Measurements from ENCODE around the gene MAN1A1.
A peak's percentile ranks its signal among the peaks of the same experiment; 100 is the strongest.
"Not testable (repeated sequence)": the region's sequence is repeated elsewhere in the genome, so short reads cannot be mapped to it uniquely, and the experiment has no call there.

Gene MAN1A1

GRCh38 chr6:119303164-119303887 lies 46.2 kb downstream of the MAN1A1 start:
- no peak for DNase-seq (ENCODE audit: low spot score)

GRCh38 chr6:119301429-119301828 lies 48.1 kb downstream of the MAN1A1 start:
- no peak for DNase-seq (ENCODE audit: low spot score)

GRCh38 chr6:119299694-119300093 lies 49.9 kb downstream of the MAN1A1 start:
- DNase-seq (ENCODE audit: low spot score): no peak

GRCh38 chr6:119297049-119297448 lies 52.5 kb downstream of the MAN1A1 start:
- DNase-seq (ENCODE audit: low spot score): no peak

- DNase-seq (ENCODE audit: low spot score): no peak
Observed at GRCh38 chr6:119296036-119297035, 53.2 kb downstream of the MAN1A1 start.

- DNase-seq (ENCODE audit: low spot score): no peak
Observed at GRCh38 chr6:119294984-119295383, 54.6 kb downstream of the MAN1A1 start.

GRCh38 chr6:119291060-119291459 lies 58.5 kb downstream of the MAN1A1 start:
- not testable (repeated sequence) for DNase-seq (ENCODE audit: low spot score)

- no peak for DNase-seq (ENCODE audit: low spot score)
Observed at GRCh38 chr6:119290306-119290705, 59.3 kb downstream of the MAN1A1 start.

- no peak for DNase-seq (ENCODE audit: low spot score)
Observed at GRCh38 chr6:119289651-119290050, 59.9 kb downstream of the MAN1A1 start.

GRCh38 chr6:119285908-119286625 lies 63.5 kb downstream of the MAN1A1 start:
- DNase-seq (ENCODE audit: low spot score): peak; percentile 17

- no peak for DNase-seq (ENCODE audit: low spot score)
Observed at GRCh38 chr6:119284861-119285521, 64.6 kb downstream of the MAN1A1 start.

GRCh38 chr6:119283979-119284545 lies 65.5 kb downstream of the MAN1A1 start:
- no peak for DNase-seq (ENCODE audit: low spot score)

- no peak for DNase-seq (ENCODE audit: low spot score)
Observed at GRCh38 chr6:119283214-119283613, 66.3 kb downstream of the MAN1A1 start.

- peak; percentile 34 for DNase-seq (ENCODE audit: low spot score)
Observed at GRCh38 chr6:119280668-119281067, 68.9 kb downstream of the MAN1A1 start.

GRCh38 chr6:119280080-119280479 lies 69.5 kb downstream of the MAN1A1 start:
- DNase-seq (ENCODE audit: low spot score): no peak

GRCh38 chr6:119278625-119279024 lies 70.9 kb downstream of the MAN1A1 start:
- no peak for DNase-seq (ENCODE audit: low spot score)

- DNase-seq (ENCODE audit: low spot score): no peak
Observed at GRCh38 chr6:119277052-119277451, 72.5 kb downstream of the MAN1A1 start.

GRCh38 chr6:119276211-119276610 lies 73.3 kb downstream of the MAN1A1 start:
- DNase-seq (ENCODE audit: low spot score): peak; percentile 55

- DNase-seq (ENCODE audit: low spot score): no peak
Observed at GRCh38 chr6:119274197-119274595, 75.4 kb downstream of the MAN1A1 start.

- peak; percentile 80 for DNase-seq (ENCODE audit: low spot score)
Observed at GRCh38 chr6:119273272-119274196, 76.0 kb downstream of the MAN1A1 start.
